Heart left ventricle (tissue), 13 donors: ENCODE data around the gene SNHG17.

Experiments
- POLR2A ChIP-seq, 2 donors: fragments of 450-650 bp; IDR thresholded peaks; one replicate each; pipeline ENCODE4 v1.6.1; 2017; ENCODE audit warnings: antibody characterized with exemption in 2 of 2, mild to moderate bottlenecking in 2 of 2, moderate library complexity in 2 of 2
- TF ChIP-seq, protein P1 (sequence below), 12 donors: fragments of 200-600 bp; sonication (generic) in 4 of 12; IDR thresholded peaks; one replicate each; pipeline versions ENCODE4 v1.5.0 to v1.8.0; 2018 to 2022; ENCODE audit warnings: antibody characterized with exemption in 12 of 12, mild to moderate bottlenecking in 5 of 12
- donor health status: ischemic (EF 13 %, LVEDD 7.1; RV severe dilation, severe dysfunction).
- donor health status: DM: no; HTN: yes; CAD: no.
- donor health status: DM: no; HTN: no; CAD: no.
- donor health status: ischemic (EF 25% LVEDD 6.9; RV normal size, moderate dysfunction).
- donor health status: ischemic (EF 25% LVEDD 5.7; RV mildly dilated, moderate dysfunction).
- donor health status: ischemic (EF 35%, LVEDD 5.7; RV mildly dilated, moderate dysfunction).
- donor health status: nonischemic (EF 11% LVEDD 7.7; RV severe dilation, severe dysfunction).
- donor health status: DM: yes; HTN: yes; CAD: no.
- donor health status: PGD.
- donor health status: ischemic (EF 29% LVEDD 5.4; RV normal size, mild dysfunction).
- donor health status: nonischemic (EF 23%, LVEDD 6.1; RV moderate dilation, normal function).

GRCh38 chr20:38418509-38419204, 16.5 kb downstream of the SNHG17 start:
- TF ChIP-seq, protein P1, sequence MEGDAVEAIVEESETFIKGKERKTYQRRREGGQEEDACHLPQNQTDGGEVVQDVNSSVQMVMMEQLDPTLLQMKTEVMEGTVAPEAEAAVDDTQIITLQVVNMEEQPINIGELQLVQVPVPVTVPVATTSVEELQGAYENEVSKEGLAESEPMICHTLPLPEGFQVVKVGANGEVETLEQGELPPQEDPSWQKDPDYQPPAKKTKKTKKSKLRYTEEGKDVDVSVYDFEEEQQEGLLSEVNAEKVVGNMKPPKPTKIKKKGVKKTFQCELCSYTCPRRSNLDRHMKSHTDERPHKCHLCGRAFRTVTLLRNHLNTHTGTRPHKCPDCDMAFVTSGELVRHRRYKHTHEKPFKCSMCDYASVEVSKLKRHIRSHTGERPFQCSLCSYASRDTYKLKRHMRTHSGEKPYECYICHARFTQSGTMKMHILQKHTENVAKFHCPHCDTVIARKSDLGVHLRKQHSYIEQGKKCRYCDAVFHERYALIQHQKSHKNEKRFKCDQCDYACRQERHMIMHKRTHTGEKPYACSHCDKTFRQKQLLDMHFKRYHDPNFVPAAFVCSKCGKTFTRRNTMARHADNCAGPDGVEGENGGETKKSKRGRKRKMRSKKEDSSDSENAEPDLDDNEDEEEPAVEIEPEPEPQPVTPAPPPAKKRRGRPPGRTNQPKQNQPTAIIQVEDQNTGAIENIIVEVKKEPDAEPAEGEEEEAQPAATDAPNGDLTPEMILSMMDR (IDR thresholded peaks at IDR 0.05), result no peak
- no peak for TF ChIP-seq POLR2A (IDR thresholded peaks at IDR 0.05)
